Subcutaneous adipose tissue (tissue), 4 donors: ENCODE data around the gene DYNLT2. TPM values are rescaled to one million over a fixed set of nuclear protein-coding genes. Genes with fewer than 3 reads are reported as not detected.

Experiments
- CTCF ChIP-seq: fragments of 450-650 bp; IDR thresholded peaks from one replicate; pipeline ENCODE4 v1.5.1; 2016; ENCODE audit warnings: low read depth, mild to moderate bottlenecking, control low read depth, antibody characterized with exemption, moderate library complexity
- total RNA-seq, 4 donors: library from RNA; depleted of rRNA; stranded (reverse); fragments of >200 nt; gene quantifications; one replicate each; pipeline ENCODE4 v1.1.0, GENCODE V29; 2016

Gene DYNLT2
- total RNA-seq, 4 donors from 2014 or later, result 1.3 to 2.6 (median 1.9) TPM

GRCh38 chr6:169782966-169783365, 31.6 kb upstream of the DYNLT2 start:
- TF ChIP-seq CTCF, result no peak

- no peak for TF ChIP-seq CTCF
Observed at GRCh38 chr6:169780571-169781091, 29.3 kb upstream of the DYNLT2 start.

GRCh38 chr6:169779896-169780295, 28.5 kb upstream of the DYNLT2 start:
- no peak for TF ChIP-seq CTCF

- no peak for TF ChIP-seq CTCF
Observed at GRCh38 chr6:169779092-169779815, 27.9 kb upstream of the DYNLT2 start.

- TF ChIP-seq CTCF, result no peak
Observed at GRCh38 chr6:169778646-169779045, 27.3 kb upstream of the DYNLT2 start.

- TF ChIP-seq CTCF, result no peak
Observed at GRCh38 chr6:169777896-169778295, 26.5 kb upstream of the DYNLT2 start.

- no peak for TF ChIP-seq CTCF
Observed at GRCh38 chr6:169776379-169776778, 25.0 kb upstream of the DYNLT2 start.
